ENCODE measurements around the gene BANK1. TPM values are rescaled to one million over a fixed set of nuclear protein-coding genes. Genes with fewer than 3 reads are reported as not detected.

Gene BANK1
- total and polyA plus RNA-seq, 10 of the 15 experiments (the other 5 are each of a cell fraction or from before 2014, with no cell fraction given), result 0.13 to 2.1 (median 0.42) TPM

DNA sequence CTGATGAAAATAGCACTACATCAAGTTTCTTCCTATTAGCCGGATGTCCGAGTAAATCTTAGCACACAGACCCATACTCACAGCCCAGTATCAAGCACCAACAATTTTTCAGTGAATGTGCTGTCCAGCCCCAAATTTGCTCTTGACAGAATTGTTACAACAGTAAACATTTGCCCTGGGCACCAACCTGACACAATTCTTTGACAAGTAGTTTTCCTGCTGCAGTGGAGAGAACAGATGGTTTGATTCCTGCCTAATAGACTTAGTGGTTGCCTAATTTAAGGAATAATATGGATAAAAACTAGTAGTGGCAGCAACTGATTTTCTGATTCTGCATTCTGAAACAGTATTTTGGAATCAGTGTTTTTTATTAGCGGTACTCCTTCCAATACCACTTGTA, 301.1 kb downstream of the BANK1 start:
- no peak for ATAC-seq
- Histone ChIP-seq H4K20me1 (ENCODE audit: control insufficient read depth, insufficient read depth) (no peaks in the 10 kb centered on the region), H3K27ac (ENCODE audit: control insufficient read depth, insufficient read depth) (no peak overlapping the region), H3K4me1 (ENCODE audit: control insufficient read depth, insufficient read depth, low read length) (no peaks in the 10 kb centered on the region), H3K4me2 (ENCODE audit: control insufficient read depth, insufficient read depth) (no peak overlapping the region), H2AFZ (ENCODE audit: control insufficient read depth, low read depth, low read length) (no peak overlapping the region), H3K9ac (ENCODE audit: control insufficient read depth, insufficient read depth, low read length) (no peak overlapping the region), H3K4me3 (no peak overlapping the region), H3K36me3 (ENCODE audit: control insufficient read depth in 2 of 2, insufficient read depth in 2 of 2, low read length in 1 of 2) (no peaks in the 10 kb centered on the region), H3K79me2 (ENCODE audit: control insufficient read depth, insufficient read depth, low read length) (no peaks in the 10 kb centered on the region), H3K27me3 (replicated peaks in 1 of 2; ENCODE audit: control insufficient read depth in 2 of 2, insufficient read depth in 2 of 2, low read length in 1 of 2) (no peaks in the 10 kb centered on the region), H3K9me3 (replicated peaks; ENCODE audit: control insufficient read depth, insufficient read depth, low read length) (no peaks in the 10 kb centered on the region)
- CTCF ChIA-PET, result no interaction called here
- in situ Hi-C loops (cut with MboI) (no loop called here), intact Hi-C loops (cut with micrococcal nuclease; ENCODE audit: unreplicated experiment) (no loop called here)
- SMC1A ChIA-PET (ENCODE audit: uncharacterized antibody, unreplicated experiment), result interaction anchor here (2.0 kb wide), 1 partner anchor 12 kb away, joined by 5 read pairs; no protein-coding TSS in a partner anchor
- FAIRE-seq, result no peak
- no peak for TF ChIP-seq EZH2 (IDR thresholded peaks at IDR 0.05; ENCODE audit: borderline replicate concordance, control insufficient read depth, low read depth, low read length)
- no peak for TF ChIP-seq EP300 (IDR thresholded peaks at IDR 0.05; ENCODE audit: borderline replicate concordance in 1 of 2, control insufficient read depth in 1 of 2, low read depth in 2 of 2, low read length in 2 of 2)
- TF ChIP-seq, protein P1, sequence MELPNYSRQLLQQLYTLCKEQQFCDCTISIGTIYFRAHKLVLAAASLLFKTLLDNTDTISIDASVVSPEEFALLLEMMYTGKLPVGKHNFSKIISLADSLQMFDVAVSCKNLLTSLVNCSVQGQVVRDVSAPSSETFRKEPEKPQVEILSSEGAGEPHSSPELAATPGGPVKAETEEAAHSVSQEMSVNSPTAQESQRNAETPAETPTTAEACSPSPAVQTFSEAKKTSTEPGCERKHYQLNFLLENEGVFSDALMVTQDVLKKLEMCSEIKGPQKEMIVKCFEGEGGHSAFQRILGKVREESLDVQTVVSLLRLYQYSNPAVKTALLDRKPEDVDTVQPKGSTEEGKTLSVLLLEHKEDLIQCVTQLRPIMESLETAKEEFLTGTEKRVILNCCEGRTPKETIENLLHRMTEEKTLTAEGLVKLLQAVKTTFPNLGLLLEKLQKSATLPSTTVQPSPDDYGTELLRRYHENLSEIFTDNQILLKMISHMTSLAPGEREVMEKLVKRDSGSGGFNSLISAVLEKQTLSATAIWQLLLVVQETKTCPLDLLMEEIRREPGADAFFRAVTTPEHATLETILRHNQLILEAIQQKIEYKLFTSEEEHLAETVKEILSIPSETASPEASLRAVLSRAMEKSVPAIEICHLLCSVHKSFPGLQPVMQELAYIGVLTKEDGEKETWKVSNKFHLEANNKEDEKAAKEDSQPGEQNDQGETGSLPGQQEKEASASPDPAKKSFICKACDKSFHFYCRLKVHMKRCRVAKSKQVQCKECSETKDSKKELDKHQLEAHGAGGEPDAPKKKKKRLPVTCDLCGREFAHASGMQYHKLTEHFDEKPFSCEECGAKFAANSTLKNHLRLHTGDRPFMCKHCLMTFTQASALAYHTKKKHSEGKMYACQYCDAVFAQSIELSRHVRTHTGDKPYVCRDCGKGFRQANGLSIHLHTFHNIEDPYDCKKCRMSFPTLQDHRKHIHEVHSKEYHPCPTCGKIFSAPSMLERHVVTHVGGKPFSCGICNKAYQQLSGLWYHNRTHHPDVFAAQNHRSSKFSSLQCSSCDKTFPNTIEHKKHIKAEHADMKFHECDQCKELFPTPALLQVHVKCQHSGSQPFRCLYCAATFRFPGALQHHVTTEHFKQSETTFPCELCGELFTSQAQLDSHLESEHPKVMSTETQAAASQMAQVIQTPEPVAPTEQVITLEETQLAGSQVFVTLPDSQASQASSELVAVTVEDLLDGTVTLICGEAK (IDR thresholded peaks at IDR 0.05; ENCODE audit: borderline replicate concordance), result no peak
- no peak for TF ChIP-seq POLR2AphosphoS2 (IDR thresholded peaks at IDR 0.05; ENCODE audit: low read depth, low read length)
- POLR2A ChIA-PET, result no interaction called here
- 76% methylated on average over 3 of the region's 3 CpGs for WGBS (ENCODE audit: insufficient coverage, insufficient replicate concordance, low lambda C conversion rate, missing lambda C conversion rate)
- RAD21 ChIA-PET (ENCODE audit: unreplicated experiment), result no interaction called here
- DNase-seq (ENCODE audit: low read depth, low spot score), result no peak
- no TSS peak for BruUV-seq (replicated peaks)

All from GM12878 (cell line).